Suprapubic skin (tissue), 4 donors: ENCODE results near the gene ULK1. TPM values are rescaled to one million over a fixed set of nuclear protein-coding genes. Genes with fewer than 3 reads are reported as not detected.
"Not testable (repeated sequence)": the region's sequence is repeated elsewhere in the genome, so short reads cannot be mapped to it uniquely, and the experiment has no call there.

Experiments
- DNase-seq, 2 donors: peaks; one replicate each; pipeline ENCODE4 v3.0.0-alpha.2; 2019; ENCODE audit warnings: low spot score in 2 of 2
- H3K27ac ChIP-seq: fragments of 200-600 bp; sonication (generic); one replicate; pipeline ENCODE4 v1.5.1; 2019
- H3K27me3 ChIP-seq: fragments of 200-600 bp; sonication (generic); one replicate; pipeline ENCODE4 v1.5.1; 2019
- H3K36me3 ChIP-seq: fragments of 200-600 bp; sonication (generic); one replicate; pipeline ENCODE4 v1.5.1; 2019
- H3K4me1 ChIP-seq: fragments of 200-600 bp; sonication (generic); one replicate; pipeline ENCODE4 v1.5.1; 2019
- H3K4me3 ChIP-seq: fragments of 200-600 bp; sonication (generic); one replicate; pipeline ENCODE4 v1.5.1; 2019; ENCODE audit warnings: mild to moderate bottlenecking
- H3K9me3 ChIP-seq: fragments of 200-600 bp; sonication (generic); one replicate; pipeline ENCODE4 v1.5.1; 2019
- EP300 ChIP-seq: sonication (generic); formaldehyde crosslinking; IDR thresholded peaks from one replicate; pipeline ENCODE4 v1.6.1; 2017; ENCODE audit warnings: antibody characterized with exemption
- POLR2A ChIP-seq, 2 donors: fragments of 450-650 bp; IDR thresholded peaks; one replicate each; pipeline ENCODE4 v1.6.1; 2017; ENCODE audit warnings: antibody characterized with exemption in 2 of 2, mild to moderate bottlenecking in 2 of 2, moderate library complexity in 2 of 2
- POLR2AphosphoS5 ChIP-seq, 3 donors: sonication (generic); formaldehyde crosslinking; IDR thresholded peaks; one replicate each; pipeline ENCODE4 v1.6.1; 2017; ENCODE audit warnings: antibody characterized with exemption in 3 of 3
- WGBS: methylation state at CpG from one replicate; pipeline ENCODE4 v1.1.5; 2018; 5-methylcytosine and 5-hydroxymethylcytosine counted together
- total RNA-seq, 4 donors: library from RNA; depleted of rRNA; stranded (reverse); fragments of >200 nt; gene quantifications; one replicate each; pipeline ENCODE4 v1.1.0, GENCODE V29; 2016
- TF ChIP-seq, protein P1 (sequence below), 2 donors: fragments of 200-600 bp in 1 of 2; fragments of 450-650 bp in 1 of 2; sonication (generic) in 1 of 2; IDR thresholded peaks; one replicate each; pipeline ENCODE4 v1.5.1; 2016 to 2019; ENCODE audit warnings: antibody characterized with exemption in 2 of 2, mild to moderate bottlenecking in 1 of 2, moderate library complexity in 1 of 2

ULK1 gene
- total RNA-seq, 4 donors from 2014 or later: 37.0 to 102 (median 65.7) TPM

DNA sequence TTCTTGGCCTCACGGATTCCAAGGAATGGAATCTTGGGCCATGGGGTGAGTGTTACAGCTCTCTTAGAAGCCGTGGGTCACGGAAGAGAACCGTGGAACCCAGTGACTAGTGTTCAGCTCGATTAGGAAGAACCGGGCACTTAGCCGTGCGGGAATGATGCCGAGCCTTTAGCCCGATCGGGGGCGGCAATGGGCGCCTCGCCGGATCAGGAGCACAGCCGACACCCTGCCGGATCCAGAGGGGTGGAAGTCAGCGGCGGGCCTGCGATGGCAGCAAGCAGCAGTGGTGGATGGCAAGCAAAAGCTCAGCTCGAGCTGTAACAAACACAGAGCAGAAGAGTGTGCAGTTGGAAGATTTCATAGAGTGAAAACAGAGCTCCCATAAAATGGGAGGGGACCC lies 21.1 kb upstream of the ULK1 start:
- H3K36me3 ChIP-seq: no peaks in the 10 kb centered on the region
- TF ChIP-seq, protein P1, sequence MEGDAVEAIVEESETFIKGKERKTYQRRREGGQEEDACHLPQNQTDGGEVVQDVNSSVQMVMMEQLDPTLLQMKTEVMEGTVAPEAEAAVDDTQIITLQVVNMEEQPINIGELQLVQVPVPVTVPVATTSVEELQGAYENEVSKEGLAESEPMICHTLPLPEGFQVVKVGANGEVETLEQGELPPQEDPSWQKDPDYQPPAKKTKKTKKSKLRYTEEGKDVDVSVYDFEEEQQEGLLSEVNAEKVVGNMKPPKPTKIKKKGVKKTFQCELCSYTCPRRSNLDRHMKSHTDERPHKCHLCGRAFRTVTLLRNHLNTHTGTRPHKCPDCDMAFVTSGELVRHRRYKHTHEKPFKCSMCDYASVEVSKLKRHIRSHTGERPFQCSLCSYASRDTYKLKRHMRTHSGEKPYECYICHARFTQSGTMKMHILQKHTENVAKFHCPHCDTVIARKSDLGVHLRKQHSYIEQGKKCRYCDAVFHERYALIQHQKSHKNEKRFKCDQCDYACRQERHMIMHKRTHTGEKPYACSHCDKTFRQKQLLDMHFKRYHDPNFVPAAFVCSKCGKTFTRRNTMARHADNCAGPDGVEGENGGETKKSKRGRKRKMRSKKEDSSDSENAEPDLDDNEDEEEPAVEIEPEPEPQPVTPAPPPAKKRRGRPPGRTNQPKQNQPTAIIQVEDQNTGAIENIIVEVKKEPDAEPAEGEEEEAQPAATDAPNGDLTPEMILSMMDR (IDR thresholded peaks at IDR 0.05): no peak
- TF ChIP-seq POLR2AphosphoS5 (IDR thresholded peaks at IDR 0.05): no peak
- TF ChIP-seq EP300: no peak
- TF ChIP-seq POLR2A (IDR thresholded peaks at IDR 0.05): no peak
- peaks cover 12% of the 10 kb centered on the region for H3K4me1 ChIP-seq
- no peaks in the 10 kb centered on the region for H3K9me3 ChIP-seq
- 99% methylated on average over 20 of the region's 21 CpGs for WGBS
- no peak for DNase-seq
- no peak overlapping the region for H3K27ac ChIP-seq
- H3K27me3 ChIP-seq: no peaks in the 10 kb centered on the region
- no peak overlapping the region for H3K4me3 ChIP-seq

DNA sequence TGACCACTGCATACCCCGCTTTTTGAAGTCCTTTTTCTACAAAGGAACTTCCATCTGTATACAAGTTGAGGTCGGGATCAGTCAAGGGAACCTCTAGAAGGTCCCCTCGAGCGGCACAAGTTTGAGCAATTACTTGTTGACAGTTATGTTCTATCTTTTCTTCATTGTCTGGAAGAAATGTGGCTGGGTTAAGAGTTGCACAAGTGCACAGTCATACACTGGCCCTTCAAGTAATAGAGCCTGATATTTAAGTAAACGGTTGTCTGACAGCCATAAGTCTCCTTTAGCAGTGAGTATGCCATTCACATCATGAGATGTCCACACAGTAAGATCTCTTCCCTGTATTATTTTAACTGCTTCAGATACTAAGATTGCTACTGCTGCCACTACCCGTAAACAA lies 19.4 kb upstream of the ULK1 start:
- DNase-seq, H3K4me3 ChIP-seq, H3K9me3 ChIP-seq, H3K27ac ChIP-seq, H3K27me3 ChIP-seq, H3K36me3 ChIP-seq: not testable (repeated sequence)
- H3K4me1 ChIP-seq: peaks cover 19% of the 10 kb centered on the region
- WGBS: 93% methylated on average over 6 of the region's 6 CpGs

DNA sequence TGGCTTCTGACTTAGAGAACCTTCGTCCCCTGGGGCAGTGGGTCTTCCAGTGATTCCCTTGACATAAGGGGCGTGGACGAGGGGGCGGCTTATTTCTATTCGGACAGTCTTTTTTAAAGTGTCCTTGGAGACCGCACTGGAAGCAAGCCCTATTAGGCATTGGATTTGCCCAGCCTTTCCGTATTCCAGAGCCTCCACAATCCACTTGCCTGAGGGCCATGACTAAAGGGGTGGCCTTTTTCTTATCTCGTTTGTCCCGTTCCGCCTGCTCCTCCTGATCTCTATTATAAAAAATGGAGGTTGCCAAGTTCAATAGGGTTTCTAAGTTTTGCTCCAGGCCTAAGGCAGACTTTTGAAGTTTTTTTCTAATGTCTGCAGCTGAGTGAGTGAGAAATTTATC lies 17.2 kb upstream of the ULK1 start:
- not testable (repeated sequence) for H3K27ac ChIP-seq, H3K36me3 ChIP-seq, H3K27me3 ChIP-seq, H3K9me3 ChIP-seq, DNase-seq, H3K4me3 ChIP-seq
- H3K4me1 ChIP-seq: peaks cover 16% of the 10 kb centered on the region
- 74% methylated on average over 10 of the region's 10 CpGs for WGBS

DNA sequence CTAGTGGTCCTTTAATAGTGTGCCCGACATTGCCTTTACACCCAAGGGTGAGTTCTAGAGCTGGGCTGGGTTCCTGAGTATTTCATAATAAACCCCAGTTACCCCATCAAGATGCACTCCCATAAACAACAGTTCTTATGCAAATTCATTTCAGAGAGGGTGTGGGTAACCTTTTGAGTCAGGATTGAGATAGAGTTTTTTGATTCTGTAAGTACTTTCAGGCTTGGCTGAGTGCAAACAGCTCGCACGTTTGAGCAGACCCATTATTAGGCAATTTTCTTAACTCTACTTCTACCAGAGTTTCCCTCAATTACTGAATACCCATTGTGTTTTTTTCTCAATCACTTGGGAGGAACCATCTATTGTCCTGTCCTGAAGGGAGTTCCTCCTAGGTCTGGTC lies 16.0 kb upstream of the ULK1 start:
- not testable (repeated sequence) for H3K27me3 ChIP-seq, H3K4me3 ChIP-seq, H3K27ac ChIP-seq, H3K9me3 ChIP-seq, DNase-seq, H3K36me3 ChIP-seq
- peaks cover 15% of the 10 kb centered on the region for H3K4me1 ChIP-seq
- 36% methylated on average over 3 of the region's 3 CpGs for WGBS

DNA sequence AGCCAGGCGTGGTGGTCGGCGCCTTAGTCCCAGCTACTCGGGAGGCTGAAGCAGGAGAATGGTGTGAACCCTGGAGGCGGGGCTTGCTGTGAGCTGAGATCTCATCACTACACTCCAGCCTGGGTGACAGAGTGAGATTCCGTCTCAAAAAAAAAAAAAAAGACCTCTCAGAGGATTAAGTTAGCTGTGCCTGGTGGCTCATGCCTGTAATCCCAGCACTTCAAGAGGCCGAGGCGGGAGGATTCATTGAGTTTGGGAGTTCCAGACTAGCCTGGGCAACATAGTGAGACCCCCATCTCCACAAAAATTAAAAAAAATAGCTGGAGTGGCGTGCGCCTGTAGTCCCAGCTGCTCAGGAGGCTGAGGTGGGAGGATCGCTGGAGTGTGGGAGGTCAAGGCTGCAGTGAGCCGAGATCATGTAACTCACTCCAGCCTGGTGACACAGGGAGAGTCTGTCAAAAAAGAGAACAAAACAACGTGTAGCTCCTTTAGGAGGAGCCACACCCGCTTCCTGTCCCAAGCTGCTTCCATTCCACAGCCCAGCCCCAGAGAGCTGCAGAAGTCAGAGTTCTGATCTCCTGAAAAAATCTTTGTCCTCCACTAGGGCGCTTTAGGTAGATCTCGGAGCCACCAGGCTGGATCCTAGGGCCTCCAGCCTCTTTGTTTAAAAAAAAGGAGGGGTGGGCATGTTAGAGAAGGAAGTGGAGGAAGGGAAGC lies 11.5 kb upstream of the ULK1 start:
- Histone ChIP-seq H3K4me1 (peaks cover 13% of the 10 kb centered on the region), H3K27ac (no peak overlapping the region), H3K4me3 (no peak overlapping the region), H3K9me3 (no peaks in the 10 kb centered on the region), H3K36me3 (no peaks in the 10 kb centered on the region), H3K27me3 (no peaks in the 10 kb centered on the region)
- no peak for DNase-seq
- TF ChIP-seq POLR2A (IDR thresholded peaks at IDR 0.05) (no peak), EP300 (no peak), POLR2AphosphoS5 (IDR thresholded peaks at IDR 0.05) (no peak)
- TF ChIP-seq, protein P1 (IDR thresholded peaks at IDR 0.05): no peak
- WGBS: 70% methylated on average over 16 of the region's 16 CpGs

DNA sequence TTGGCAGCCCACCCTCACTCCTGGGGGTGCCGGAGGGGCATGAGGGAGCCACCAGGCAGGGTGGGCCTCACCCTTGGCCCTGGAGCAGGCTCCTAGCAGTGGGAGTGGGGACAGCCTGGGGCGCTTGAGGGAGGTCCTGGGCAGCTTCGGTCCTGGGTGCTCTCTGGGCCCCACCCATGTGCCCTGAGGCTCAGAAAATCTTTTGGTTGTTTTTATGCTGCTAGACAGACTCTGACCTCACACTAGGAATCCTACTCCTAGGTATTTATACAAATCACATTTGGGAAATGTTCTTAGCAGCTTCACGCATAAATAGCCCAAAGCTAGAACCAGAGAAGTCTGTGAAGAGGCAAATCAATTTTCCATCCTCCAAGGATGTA lies 10.9 kb upstream of the ULK1 start:
- no peak overlapping the region for H3K4me3 ChIP-seq
- H3K4me1 ChIP-seq: peaks cover 13% of the 10 kb centered on the region
- no peak for TF ChIP-seq POLR2A (IDR thresholded peaks at IDR 0.05)
- no peak for TF ChIP-seq POLR2AphosphoS5 (IDR thresholded peaks at IDR 0.05)
- no peak for TF ChIP-seq EP300
- TF ChIP-seq, protein P1 (IDR thresholded peaks at IDR 0.05): no peak
- H3K36me3 ChIP-seq: no peaks in the 10 kb centered on the region
- DNase-seq: no peak
- H3K9me3 ChIP-seq: no peaks in the 10 kb centered on the region
- 40% methylated on average over 4 of the region's 4 CpGs for WGBS
- H3K27me3 ChIP-seq: no peaks in the 10 kb centered on the region
- no peak overlapping the region for H3K27ac ChIP-seq

DNA sequence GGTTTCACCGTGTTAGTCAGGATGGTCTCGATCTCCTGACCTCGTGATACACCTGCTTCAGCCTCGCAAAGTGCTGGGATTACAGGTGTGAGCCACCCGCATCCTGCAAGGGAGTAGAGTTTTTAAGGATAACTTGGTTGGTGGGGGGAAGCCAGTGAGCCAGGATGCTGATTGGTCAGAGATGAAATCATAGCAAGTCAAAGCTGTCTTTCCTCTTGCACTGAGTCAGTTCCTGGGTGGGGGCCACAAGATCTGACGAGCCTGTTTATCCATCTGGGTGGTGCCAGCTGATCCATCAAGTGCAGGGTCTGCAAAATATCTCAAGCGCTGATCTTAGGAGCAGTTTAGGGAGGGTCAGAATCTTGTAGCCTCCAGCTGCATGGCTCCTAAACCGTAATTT lies 9.3 kb upstream of the ULK1 start:
- not testable (repeated sequence) for DNase-seq, H3K36me3 ChIP-seq, H3K9me3 ChIP-seq, H3K4me3 ChIP-seq, H3K27me3 ChIP-seq, H3K4me1 ChIP-seq, H3K27ac ChIP-seq
- 77% methylated on average over 8 of the region's 8 CpGs for WGBS
